ENCODE measurements around the gene PTPRO.

GRCh38 chr12:15591811-15592210, 269.5 kb downstream of the PTPRO start:
- TF ChIP-seq CTCF (IDR thresholded peaks at IDR 0.05), result no peak
- TF ChIP-seq ZFX (IDR thresholded peaks at IDR 0.05; ENCODE audit: borderline replicate concordance), result no peak
